Transverse colon (tissue), 4 donors: ENCODE results near the gene SEMA5B. TPM values are rescaled to one million over a fixed set of nuclear protein-coding genes. Genes with fewer than 3 reads are reported as not detected.

Source experiments
- DNase-seq: peaks from one replicate; pipeline ENCODE4 v3.0.0-alpha.2; 2019
- H3K27ac ChIP-seq, 4 donors: fragments of 200-600 bp; sonication (generic); 2 replicates each; pipeline ENCODE4 v1.5.1; 2016 to 2018; ENCODE audit warnings: inconsistent platforms in 4 of 4
- H3K27me3 ChIP-seq: fragments of 200-600 bp; sonication (generic); 2 replicates; pipeline ENCODE4 v1.5.1; 2017; ENCODE audit warnings: inconsistent platforms
- H3K36me3 ChIP-seq, 4 donors: fragments of 200-600 bp; sonication (generic); 2 replicates each; pipeline ENCODE4 v1.5.1; 2017 to 2019; ENCODE audit warnings: inconsistent platforms in 4 of 4
- H3K4me1 ChIP-seq, 4 donors: fragments of 200-600 bp; sonication (generic); 2 replicates each; pipeline ENCODE4 v1.5.1; 2017 to 2020; ENCODE audit warnings: inconsistent platforms in 4 of 4
- H3K4me3 ChIP-seq, 4 donors: fragments of 200-600 bp; sonication (generic); 1 replicate in 1 of 4; 2 replicates in 3 of 4; pipeline versions ENCODE4 v1.5.1 to v1.6.1; 2017 to 2019; ENCODE audit warnings: inconsistent platforms in 4 of 4
- H3K9me3 ChIP-seq, 2 donors: fragments of 200-600 bp; sonication (generic); 2 replicates each; pipeline ENCODE4 v1.5.1; 2017 to 2019; ENCODE audit warnings: inconsistent platforms in 2 of 2
- EP300 ChIP-seq: sonication (generic); formaldehyde crosslinking; IDR thresholded peaks from one replicate; pipeline ENCODE4 v1.6.1; 2017; ENCODE audit warnings: antibody characterized with exemption, low read depth
- POLR2A ChIP-seq: fragments of 450-650 bp; IDR thresholded peaks from one replicate; pipeline ENCODE4 v1.6.1; 2016; ENCODE audit warnings: antibody characterized with exemption, mild to moderate bottlenecking, moderate library complexity
- POLR2AphosphoS5 ChIP-seq, 3 donors: sonication (generic); formaldehyde crosslinking; IDR thresholded peaks; one replicate each; pipeline ENCODE4 v1.6.1; 2016; ENCODE audit warnings: antibody characterized with exemption in 3 of 3
- WGBS, 2 donors: methylation state at CpG; one replicate each; pipeline ENCODE4 v1.1.5; 2018; ENCODE audit warnings: low coverage in 1 of 2; 5-methylcytosine and 5-hydroxymethylcytosine counted together
- in situ Hi-C, 4 donors: fragments of 200-750 bp; cut with MboI; loops; one replicate each; pipeline versions ENCODE4 v1.15.0 to v1.15.1; 2017; ENCODE audit warnings: low sequenced_read_pairs in 3 of 4, low pct_ligation_motif_present in 1 of 4, low pct_unique_long_range_greater_than_20kb in 1 of 4
- intact Hi-C: fragments of 100-400 bp; cut with DNase I; formaldehyde crosslinking; loops from one replicate; pipeline ENCODE4 v1.15.1; 2023; ENCODE audit warnings: low total_unique reads
- total RNA-seq, 4 donors: library from RNA; depleted of rRNA; stranded (reverse); fragments of >200 nt; gene quantifications; one replicate each; pipeline ENCODE4 v1.1.0, GENCODE V29; 2016
- TF ChIP-seq, protein P1 (sequence below), 5 experiments: fragments of 200-600 bp in 3 of 5; fragments of 450-650 bp in 2 of 5; sonication (generic) in 3 of 5; IDR thresholded peaks; 1 replicate in 2 of 5; 2 replicates in 3 of 5; pipeline ENCODE4 v1.5.1; 2016 to 2017; ENCODE audit warnings: antibody characterized with exemption in 5 of 5, inconsistent platforms in 3 of 5, mild to moderate bottlenecking in 2 of 5, moderate library complexity in 1 of 5

SEMA5B gene
- total RNA-seq, 4 donors from 2014 or later: 0.16 to 1.4 (median 0.27) TPM; not detected in 1

DNA sequence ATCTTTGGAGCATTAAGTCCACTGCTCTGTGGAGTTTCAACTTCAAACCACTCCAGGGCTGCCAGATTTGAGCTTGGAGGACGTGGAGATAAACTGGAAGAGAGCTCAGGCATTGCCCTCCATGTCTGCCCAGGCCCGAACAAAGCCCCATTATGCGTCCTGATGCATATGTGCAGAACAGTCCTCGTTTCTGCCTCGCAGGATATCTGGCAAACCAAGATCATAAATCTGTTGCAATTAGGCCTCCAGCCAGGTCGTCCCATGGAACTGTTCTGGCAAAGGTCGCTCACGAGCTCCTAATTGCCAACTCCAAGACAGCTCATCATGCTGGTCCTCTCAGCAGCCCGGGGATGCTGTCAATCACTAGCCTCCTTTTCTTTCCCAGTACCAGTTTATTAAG is 91.2 kb downstream of the SEMA5B start:
- in situ Hi-C loops (loop anchor here in 2 of 4 donors (25.0 kb wide), 1 partner anchor 326 kb away; no protein-coding TSS in a partner anchor), intact Hi-C loops (no loop called here)
- Histone ChIP-seq H3K4me1 (no peaks in the 10 kb centered on the region), H3K36me3 (no peaks in the 10 kb centered on the region), H3K27me3 (no peaks in the 10 kb centered on the region), H3K9me3 (no peaks in the 10 kb centered on the region), H3K27ac (no peak overlapping the region), H3K4me3 (no peak overlapping the region)
- DNase-seq: no peak
- 40 to 61% methylated on average over 6 to 9 of the region's 9 CpGs for WGBS, 2 donors
- TF ChIP-seq, protein P1, sequence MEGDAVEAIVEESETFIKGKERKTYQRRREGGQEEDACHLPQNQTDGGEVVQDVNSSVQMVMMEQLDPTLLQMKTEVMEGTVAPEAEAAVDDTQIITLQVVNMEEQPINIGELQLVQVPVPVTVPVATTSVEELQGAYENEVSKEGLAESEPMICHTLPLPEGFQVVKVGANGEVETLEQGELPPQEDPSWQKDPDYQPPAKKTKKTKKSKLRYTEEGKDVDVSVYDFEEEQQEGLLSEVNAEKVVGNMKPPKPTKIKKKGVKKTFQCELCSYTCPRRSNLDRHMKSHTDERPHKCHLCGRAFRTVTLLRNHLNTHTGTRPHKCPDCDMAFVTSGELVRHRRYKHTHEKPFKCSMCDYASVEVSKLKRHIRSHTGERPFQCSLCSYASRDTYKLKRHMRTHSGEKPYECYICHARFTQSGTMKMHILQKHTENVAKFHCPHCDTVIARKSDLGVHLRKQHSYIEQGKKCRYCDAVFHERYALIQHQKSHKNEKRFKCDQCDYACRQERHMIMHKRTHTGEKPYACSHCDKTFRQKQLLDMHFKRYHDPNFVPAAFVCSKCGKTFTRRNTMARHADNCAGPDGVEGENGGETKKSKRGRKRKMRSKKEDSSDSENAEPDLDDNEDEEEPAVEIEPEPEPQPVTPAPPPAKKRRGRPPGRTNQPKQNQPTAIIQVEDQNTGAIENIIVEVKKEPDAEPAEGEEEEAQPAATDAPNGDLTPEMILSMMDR (IDR thresholded peaks at IDR 0.05): no peak
- TF ChIP-seq POLR2A (no peak), EP300 (no peak), POLR2AphosphoS5 (IDR thresholded peaks at IDR 0.05) (no peak)

DNA sequence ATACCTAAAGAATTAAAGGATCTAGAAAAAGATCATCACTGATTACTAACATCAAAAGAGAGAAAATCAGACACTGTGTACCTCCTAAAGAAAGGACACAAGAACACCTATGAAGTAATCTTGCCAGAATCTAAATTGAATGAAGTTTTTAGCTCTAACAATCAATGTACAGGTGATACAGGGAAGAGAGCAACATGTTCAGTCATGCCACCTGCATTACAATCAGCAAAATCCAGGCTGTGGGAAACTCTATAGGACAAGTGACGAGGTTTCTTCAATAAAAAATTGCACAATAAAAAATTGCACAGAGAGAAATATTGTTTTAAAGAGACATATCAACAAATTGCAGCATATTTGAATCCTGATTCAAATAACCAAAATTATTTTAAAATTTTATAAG is 93.3 kb downstream of the SEMA5B start:
- no peak for DNase-seq
- in situ Hi-C loops: loop anchor here in 2 of 4 donors (25.0 kb wide), 1 partner anchor 328 kb away; no protein-coding TSS in a partner anchor
- no peak overlapping the region for H3K4me3 ChIP-seq
- intact Hi-C loops: no loop called here
- no peaks in the 10 kb centered on the region for H3K4me1 ChIP-seq
- TF ChIP-seq POLR2AphosphoS5 (IDR thresholded peaks at IDR 0.05): no peak
- TF ChIP-seq, protein P1 (IDR thresholded peaks at IDR 0.05): no peak
- no peak for TF ChIP-seq POLR2A
- WGBS, 2 donors: 36 to 79% methylated on average over 1 of the region's 1 CpG
- H3K27me3 ChIP-seq: no peaks in the 10 kb centered on the region
- H3K36me3 ChIP-seq: no peaks in the 10 kb centered on the region
- no peak overlapping the region for H3K27ac ChIP-seq
- no peaks in the 10 kb centered on the region for H3K9me3 ChIP-seq

DNA sequence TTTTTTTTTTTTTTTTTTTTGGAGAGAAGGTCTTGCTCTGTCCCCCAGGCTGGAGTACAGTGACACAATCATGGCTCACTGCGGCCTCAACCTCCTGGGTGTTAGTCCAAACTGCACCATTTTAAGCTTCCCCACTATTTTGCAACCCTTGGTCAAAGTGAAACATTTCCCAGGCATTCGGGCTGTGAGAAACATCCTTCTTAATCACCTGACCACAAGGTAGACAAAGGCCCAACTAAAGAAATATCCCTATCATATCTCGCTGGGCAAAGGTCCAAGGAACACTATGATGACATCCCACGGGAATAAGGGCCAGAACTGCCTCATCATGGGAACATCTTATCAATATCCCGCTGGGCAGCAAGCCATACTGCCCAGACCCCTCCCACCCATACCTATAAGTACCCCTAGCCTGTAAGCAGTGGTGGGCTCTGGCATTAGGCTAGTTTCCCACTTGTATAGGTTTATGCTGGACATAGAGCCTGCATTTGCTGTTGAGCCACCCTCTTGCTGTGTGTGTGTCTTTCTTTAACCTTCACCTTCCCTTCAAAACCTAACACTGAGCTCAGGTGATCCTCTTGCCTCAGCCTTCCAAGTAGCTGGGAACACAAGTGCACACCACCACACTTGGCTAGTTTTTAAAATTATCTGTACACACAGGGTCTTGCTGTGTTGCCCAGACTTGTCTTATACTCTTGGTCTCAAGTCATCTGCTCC is 95.2 kb downstream of the SEMA5B start:
- no peaks in the 10 kb centered on the region for H3K9me3 ChIP-seq
- H3K36me3 ChIP-seq: no peaks in the 10 kb centered on the region
- WGBS, 2 donors: 63% methylated on average over 5 of the region's 5 CpGs; no CpG with 5 or more reads in 1 of the 2 donors
- in situ Hi-C loops (loop anchor here in 2 of 4 donors (25.0 kb wide), 1 partner anchor 330 kb away; no protein-coding TSS in a partner anchor), intact Hi-C loops (no loop called here)
- DNase-seq: no peak
- no peak overlapping the region for H3K27ac ChIP-seq
- no peak overlapping the region for H3K4me3 ChIP-seq
- no peaks in the 10 kb centered on the region for H3K4me1 ChIP-seq
- TF ChIP-seq POLR2A (no peak), POLR2AphosphoS5 (IDR thresholded peaks at IDR 0.05) (no peak), EP300 (no peak)
- TF ChIP-seq, protein P1 (IDR thresholded peaks at IDR 0.05): no peak
- no peaks in the 10 kb centered on the region for H3K27me3 ChIP-seq

DNA sequence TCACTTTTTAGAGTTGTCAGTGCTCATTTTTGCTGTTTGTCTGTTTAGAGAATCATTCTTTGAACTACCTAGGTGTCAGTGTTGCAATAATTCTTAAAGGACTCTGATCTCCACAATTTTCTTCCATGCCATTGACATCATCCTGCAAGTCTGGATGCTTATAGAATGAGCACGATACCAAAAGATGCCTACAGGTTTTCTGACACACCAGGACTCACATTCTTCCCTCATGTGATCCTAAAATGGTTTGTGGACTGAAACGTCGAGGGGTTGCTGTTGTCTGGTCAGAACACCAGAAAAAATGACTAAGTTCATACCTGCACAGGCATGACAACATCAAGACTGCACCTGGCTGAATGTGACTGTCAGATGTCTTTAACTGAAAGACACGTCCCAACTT is 95.9 kb downstream of the SEMA5B start:
- Histone ChIP-seq H3K4me1 (no peaks in the 10 kb centered on the region), H3K9me3 (no peaks in the 10 kb centered on the region), H3K27ac (no peak overlapping the region), H3K36me3 (no peaks in the 10 kb centered on the region), H3K27me3 (no peaks in the 10 kb centered on the region), H3K4me3 (no peak overlapping the region)
- WGBS, 2 donors: 72 to 90% methylated on average over 1 to 4 of the region's 4 CpGs
- in situ Hi-C loops (loop anchor here in 2 of 4 donors (25.0 kb wide), 1 partner anchor 331 kb away; no protein-coding TSS in a partner anchor), intact Hi-C loops (no loop called here)
- no peak for TF ChIP-seq POLR2AphosphoS5 (IDR thresholded peaks at IDR 0.05)
- no peak for DNase-seq
